T47D (cell line): ENCODE results near the gene UNK.

ENCODE experiments used
- DNase-seq, 2 experiments: peaks; one replicate each; pipeline versions ENCODE4 v3.0.0 to v3.0.0-alpha.2; 2011 to 2012; ENCODE audit warnings: low read depth in 1 of 2, low spot score in 1 of 2
- JUND ChIP-seq: IDR thresholded peaks from 2 replicates; pipeline ENCODE4 v1.6.1; 2012; ENCODE audit warnings: low read depth
- in situ Hi-C: cut with HindIII; loops from 2 replicates; pipeline ENCODE4 v1.10.0; 2016; ENCODE audit warnings: low sequenced_read_pairs, low pct_unique_long_range_greater_than_20kb

UNK gene

GRCh38 chr17:75784473-75785015 lies at the start of gene UNK:
Gene UNK (plus strand): TSS chr17:75784806. CDS start chr17:75784881, 75 bp downstream.
- in situ Hi-C loops: no loop called here
- peak; percentile 97 to 100 for DNase-seq
- no peak for TF ChIP-seq JUND

- no peak for DNase-seq
- no peak for TF ChIP-seq JUND
- in situ Hi-C loops: no loop called here
These were observed 48.3 kb upstream of the UNK start for GRCh38 chr17:75736173-75736835.

GRCh38 chr17:75737133-75737962 lies 47.3 kb upstream of the UNK start:
- no peak for TF ChIP-seq JUND

GRCh38 chr17:75738218-75738802 lies 46.3 kb upstream of the UNK start:
- no peak for TF ChIP-seq JUND
- DNase-seq: no peak
- in situ Hi-C loops: no loop called here

More at GRCh38 chr17:75737133-75737962, 47.3 kb upstream of the UNK start:
- DNase-seq: no peak
- in situ Hi-C loops: no loop called here

- no peak for TF ChIP-seq JUND
- DNase-seq: no peak
- in situ Hi-C loops: no loop called here
These were observed 45.4 kb upstream of the UNK start for GRCh38 chr17:75739174-75739573.

- TF ChIP-seq JUND: no peak
- in situ Hi-C loops: no loop called here
These were observed 44.8 kb upstream of the UNK start for GRCh38 chr17:75739801-75740200.

GRCh38 chr17:75740215-75740614 lies 44.4 kb upstream of the UNK start:
- in situ Hi-C loops: no loop called here
- no peak for TF ChIP-seq JUND
- DNase-seq: no peak

More at GRCh38 chr17:75739801-75740200, 44.8 kb upstream of the UNK start:
- DNase-seq: no peak

- in situ Hi-C loops: no loop called here
- TF ChIP-seq JUND: no peak
- no peak for DNase-seq
These were observed 44.0 kb upstream of the UNK start for GRCh38 chr17:75740631-75741077.

GRCh38 chr17:75742337-75742736 lies 42.3 kb upstream of the UNK start:
- in situ Hi-C loops: no loop called here
- no peak for TF ChIP-seq JUND
- DNase-seq: no peak

GRCh38 chr17:75743625-75744206 lies 40.9 kb upstream of the UNK start:
- in situ Hi-C loops: no loop called here
- DNase-seq: no peak
- no peak for TF ChIP-seq JUND

GRCh38 chr17:75748706-75749105 lies 35.9 kb upstream of the UNK start:
- in situ Hi-C loops: no loop called here
- no peak for TF ChIP-seq JUND
- no peak for DNase-seq

GRCh38 chr17:75749545-75750389 lies 34.8 kb upstream of the UNK start:
- DNase-seq: peak; percentile 75 to 78
- no peak for TF ChIP-seq JUND
- in situ Hi-C loops: no loop called here
